Activated naive CD4-positive, alpha-beta T cell treated with anti-CD3 and anti-CD28 coated beads, Interleukin-2, amount 10 ng/mL, durations not matched to agents 7 days and 5 days (primary cell): ENCODE results near the gene KITLG.
"Not testable (repeated sequence)": the region's sequence is repeated elsewhere in the genome, so short reads cannot be mapped to it uniquely, and the experiment has no call there.

ENCODE experiments used
- CTCF ChIA-PET: fragments of 350-600 bp; sonication (Branson Sonifier 250); formaldehyde crosslinking; loops from one replicate; lab custom pipeline; 2021; ENCODE audit warnings: antibody characterized with exemption; lab: Charles Lee
- DNase-seq: peaks from one replicate; pipeline ENCODE4 v3.0.0-alpha.2; 2020
- H3K27ac Mint-ChIP-seq: one replicate; pipeline ENCODE4 v1.8.0; 2021; ENCODE audit warnings: mild to moderate bottlenecking, moderate library complexity, mixed read lengths
- H3K27me3 Mint-ChIP-seq: one replicate; pipeline ENCODE4 v1.8.0; 2021; ENCODE audit warnings: mild to moderate bottlenecking, mixed read lengths
- H3K36me3 Mint-ChIP-seq: one replicate; pipeline ENCODE4 v1.8.0; 2021; ENCODE audit warnings: mixed read lengths
- H3K4me1 Mint-ChIP-seq: one replicate; pipeline ENCODE4 v1.8.0; 2021; ENCODE audit warnings: mixed read lengths
- H3K4me3 Mint-ChIP-seq: one replicate; pipeline ENCODE4 v1.8.0; 2021; ENCODE audit warnings: mild to moderate bottlenecking, moderate library complexity, mixed read lengths
- H3K9me3 Mint-ChIP-seq: one replicate; pipeline ENCODE4 v1.8.0; 2021; ENCODE audit warnings: mixed read lengths

KITLG gene, protein sequence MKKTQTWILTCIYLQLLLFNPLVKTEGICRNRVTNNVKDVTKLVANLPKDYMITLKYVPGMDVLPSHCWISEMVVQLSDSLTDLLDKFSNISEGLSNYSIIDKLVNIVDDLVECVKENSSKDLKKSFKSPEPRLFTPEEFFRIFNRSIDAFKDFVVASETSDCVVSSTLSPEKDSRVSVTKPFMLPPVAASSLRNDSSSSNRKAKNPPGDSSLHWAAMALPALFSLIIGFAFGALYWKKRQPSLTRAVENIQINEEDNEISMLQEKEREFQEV

DNA sequence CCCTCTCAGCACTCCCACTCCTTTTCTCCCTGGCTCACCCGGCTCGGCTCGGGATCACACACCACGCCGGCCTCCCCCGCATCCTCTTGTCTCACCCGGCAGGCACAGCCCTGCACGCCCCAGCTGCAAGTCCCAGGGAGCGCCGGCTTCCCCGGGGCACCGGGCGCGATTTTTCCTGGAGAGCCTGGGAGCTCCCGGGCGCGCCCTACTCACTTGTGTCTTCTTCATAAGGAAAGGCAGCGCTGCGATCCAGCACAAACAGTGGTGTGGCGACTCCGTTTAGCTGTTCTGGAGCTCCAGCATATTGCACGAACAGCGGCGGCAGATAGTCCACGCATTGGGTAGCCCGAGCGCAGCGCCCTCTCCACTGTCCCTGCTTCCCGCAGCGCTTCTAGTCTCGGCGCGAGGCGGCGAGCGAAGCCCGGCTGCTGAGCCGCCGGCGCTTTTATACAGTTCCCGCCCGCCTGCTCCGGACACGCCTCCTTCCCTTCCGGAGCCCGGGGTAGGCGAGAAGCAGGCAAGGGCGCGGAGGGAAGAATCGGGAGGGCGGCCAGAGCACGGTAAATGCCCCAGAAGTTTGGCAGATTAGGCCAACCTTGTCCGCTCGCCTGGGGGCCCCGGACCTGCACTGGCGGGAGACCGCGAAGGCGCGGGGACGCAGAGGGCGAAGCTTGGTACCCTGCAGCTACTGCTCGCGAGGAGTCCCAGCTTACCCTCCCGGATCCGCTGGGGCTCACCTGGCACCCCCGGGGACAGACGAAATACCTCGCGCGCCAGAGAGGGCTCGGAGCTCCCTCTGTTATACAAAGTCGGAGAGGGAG, at the start of gene KITLG:
KITLG (minus strand) TSS at position 421 of the 821 bp plus-strand sequence; CDS start at position 228, 193 bp downstream.
- DNase-seq = peak; percentile 37
- H3K9me3 Mint-ChIP-seq = no peaks in the 10 kb centered on the region
- peaks cover 12% of the 10 kb centered on the region for H3K4me1 Mint-ChIP-seq
- H3K4me3 Mint-ChIP-seq = peak within 1 kb of the TSS; percentile 24
- H3K27ac Mint-ChIP-seq = no peak within 1 kb of the TSS
- H3K27me3 Mint-ChIP-seq = peaks cover 27% of the 10 kb centered on the region
- no peaks in the 10 kb centered on the region for H3K36me3 Mint-ChIP-seq
- CTCF ChIA-PET = no interaction called here

DNA sequence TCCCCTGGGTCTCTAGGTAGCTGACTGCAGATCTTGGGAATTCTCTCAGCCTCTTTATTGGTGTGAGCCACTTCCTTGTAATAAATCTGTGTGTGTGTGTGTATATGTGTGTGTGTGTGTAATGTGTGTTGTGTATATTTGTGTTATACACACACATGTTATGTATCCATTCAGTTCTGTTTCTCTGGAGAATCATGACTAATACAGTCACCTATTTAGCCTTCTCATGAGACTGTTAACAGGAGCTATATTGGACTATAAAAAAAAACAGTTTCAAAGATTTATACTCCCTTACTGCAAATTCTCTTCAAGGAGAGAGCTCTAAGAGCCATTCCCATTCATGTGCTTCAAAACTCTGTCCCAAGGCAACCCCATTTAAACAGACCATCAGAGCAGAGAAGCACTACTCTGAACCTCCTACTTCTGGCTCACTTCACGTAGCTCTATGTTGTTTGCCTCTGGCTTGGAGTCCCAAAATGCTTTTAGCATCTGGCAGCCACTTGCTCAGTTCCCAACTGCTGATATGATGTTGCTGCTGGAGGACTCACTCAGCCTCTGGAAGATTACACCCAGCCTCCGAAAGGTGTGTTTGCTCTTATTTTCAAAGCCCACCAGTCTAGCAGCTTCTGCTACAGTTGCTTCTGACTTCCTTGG, 48.7 kb upstream of the KITLG start:
- Mint-ChIP-seq H3K4me3 (no peak overlapping the region), H3K4me1 (no peaks in the 10 kb centered on the region), H3K36me3 (no peaks in the 10 kb centered on the region), H3K9me3 (no peaks in the 10 kb centered on the region), H3K27ac (no peak overlapping the region), H3K27me3 (no peaks in the 10 kb centered on the region)
- CTCF ChIA-PET = no interaction called here
- DNase-seq = no peak

DNA sequence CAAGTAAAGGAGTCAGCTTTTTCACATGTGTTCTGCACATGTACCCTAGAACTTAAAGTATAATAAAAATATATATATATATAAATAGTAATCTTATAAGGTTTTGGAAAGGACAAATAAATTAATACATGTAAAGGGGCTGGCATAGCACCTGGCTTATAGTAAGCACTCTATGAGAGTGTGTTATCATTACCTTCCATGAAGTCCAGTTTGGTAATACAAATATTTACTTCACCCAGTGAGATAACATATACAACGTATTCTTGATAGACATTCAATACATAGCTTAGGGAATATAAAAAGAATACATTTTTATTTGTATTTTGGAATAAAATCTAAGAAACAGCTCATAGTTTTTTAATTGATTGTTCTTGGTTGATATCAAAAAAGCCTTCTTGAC, 47.8 kb upstream of the KITLG start:
- H3K4me3 Mint-ChIP-seq, H3K4me1 Mint-ChIP-seq, DNase-seq, H3K36me3 Mint-ChIP-seq, H3K27me3 Mint-ChIP-seq, CTCF ChIA-PET, H3K9me3 Mint-ChIP-seq, H3K27ac Mint-ChIP-seq: not testable (repeated sequence)

DNA sequence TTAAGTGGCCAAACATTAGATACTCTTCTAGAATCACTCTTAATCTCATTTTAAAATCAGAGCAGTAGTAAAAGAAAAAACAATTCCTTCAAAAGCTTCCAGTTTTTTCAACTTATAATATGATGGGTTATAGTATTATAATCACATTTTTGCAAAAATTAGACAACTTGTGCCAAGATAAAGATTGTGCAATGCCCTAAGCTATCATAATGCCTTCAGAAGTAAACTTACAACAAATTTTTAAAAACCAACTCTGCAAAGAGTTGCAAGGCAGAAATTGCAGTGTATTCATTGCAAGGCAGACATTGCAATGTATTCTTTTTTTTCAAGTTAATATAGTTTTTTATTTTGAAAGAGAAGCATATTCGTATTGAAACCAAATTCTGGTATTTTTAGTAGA, 47.2 kb upstream of the KITLG start:
- H3K27ac Mint-ChIP-seq = no peak overlapping the region
- H3K27me3 Mint-ChIP-seq = no peaks in the 10 kb centered on the region
- CTCF ChIA-PET = no interaction called here
- no peak overlapping the region for H3K4me3 Mint-ChIP-seq
- no peaks in the 10 kb centered on the region for H3K9me3 Mint-ChIP-seq
- no peaks in the 10 kb centered on the region for H3K4me1 Mint-ChIP-seq
- DNase-seq = no peak
- no peaks in the 10 kb centered on the region for H3K36me3 Mint-ChIP-seq

DNA sequence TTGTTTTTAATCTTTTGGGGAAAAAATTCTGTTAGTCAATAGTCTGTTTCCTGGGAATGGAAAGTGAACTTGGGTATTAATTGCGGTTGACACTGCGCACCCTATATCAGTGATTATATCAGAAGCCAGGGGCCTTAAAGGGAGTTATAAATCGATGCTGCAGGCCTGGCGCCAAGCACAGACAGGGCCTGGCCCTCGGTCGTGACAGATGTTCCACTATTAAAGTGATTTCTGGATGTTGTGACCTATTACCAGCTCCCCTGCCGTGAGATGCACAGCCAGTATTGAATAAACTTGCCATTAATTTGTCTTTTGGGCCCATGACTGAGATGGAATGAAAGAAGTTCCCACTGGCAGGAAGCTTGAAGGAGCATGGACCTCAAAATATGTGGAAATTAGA, 45.1 kb upstream of the KITLG start:
- Mint-ChIP-seq H3K36me3 (no peaks in the 10 kb centered on the region), H3K4me1 (no peaks in the 10 kb centered on the region), H3K27ac (no peak overlapping the region), H3K4me3 (no peak overlapping the region), H3K9me3 (no peaks in the 10 kb centered on the region), H3K27me3 (no peaks in the 10 kb centered on the region)
- DNase-seq = no peak
- CTCF ChIA-PET = no interaction called here

DNA sequence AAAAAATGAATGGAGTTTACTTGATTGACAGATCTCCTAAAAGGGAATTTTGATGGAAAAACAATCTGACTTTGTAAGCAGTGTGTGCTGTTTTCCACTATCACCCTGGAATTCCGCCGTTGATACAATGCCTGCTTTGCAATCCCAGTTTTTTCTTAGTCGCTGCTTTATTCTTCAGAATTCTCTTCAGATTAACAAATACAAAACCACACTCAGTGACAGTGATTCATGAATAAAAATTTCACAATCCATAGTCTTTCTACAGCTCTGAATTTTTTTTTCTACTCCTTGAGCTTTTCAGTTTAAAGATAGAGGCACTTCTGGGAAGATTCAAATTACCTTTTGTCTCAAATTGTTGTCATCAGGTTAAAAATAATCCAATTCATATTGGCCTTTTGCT, 44.6 kb upstream of the KITLG start:
- CTCF ChIA-PET = no interaction called here
- no peaks in the 10 kb centered on the region for H3K27me3 Mint-ChIP-seq
- no peak for DNase-seq
- no peaks in the 10 kb centered on the region for H3K9me3 Mint-ChIP-seq
- H3K4me1 Mint-ChIP-seq = no peaks in the 10 kb centered on the region
- no peak overlapping the region for H3K27ac Mint-ChIP-seq
- H3K36me3 Mint-ChIP-seq = no peaks in the 10 kb centered on the region
- H3K4me3 Mint-ChIP-seq = no peak overlapping the region

DNA sequence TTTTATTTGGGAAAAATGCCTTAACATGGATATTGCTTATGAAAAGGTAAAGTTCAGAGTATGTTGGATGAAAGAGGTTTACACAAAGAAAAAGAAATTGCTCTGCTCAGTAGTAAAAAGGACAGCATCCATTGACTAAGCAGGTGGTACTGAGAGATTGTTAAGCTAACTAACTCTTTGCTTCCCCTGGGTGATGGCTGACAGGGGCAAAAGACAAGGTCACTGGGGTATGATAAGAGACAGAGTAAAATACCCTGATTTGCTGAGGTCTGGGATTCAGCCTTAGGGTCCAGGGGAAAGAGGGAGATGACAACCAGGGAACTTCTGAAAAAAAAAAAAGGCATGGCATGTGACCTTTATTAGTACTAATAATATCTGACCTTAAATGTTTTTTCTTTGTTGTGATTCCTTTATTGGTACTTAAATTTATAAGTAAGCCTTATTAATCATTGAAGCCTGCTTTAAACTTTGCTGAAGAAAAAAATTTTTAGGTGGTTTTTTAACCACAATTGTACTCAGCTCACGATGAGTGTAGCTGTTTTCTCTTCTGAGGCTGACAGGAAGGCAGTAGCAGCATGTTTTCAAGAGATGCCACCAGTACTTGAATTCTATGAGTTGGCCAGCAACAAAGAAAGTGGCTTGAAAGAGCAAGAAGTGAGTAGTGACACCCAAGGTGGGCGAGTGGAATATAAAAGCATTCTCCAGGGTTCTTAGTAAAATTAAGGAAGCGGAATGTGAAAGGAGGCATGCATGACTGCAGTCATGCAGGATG, 43.7 kb upstream of the KITLG start:
- H3K9me3 Mint-ChIP-seq = no peaks in the 10 kb centered on the region
- no peak overlapping the region for H3K27ac Mint-ChIP-seq
- DNase-seq = no peak
- H3K4me3 Mint-ChIP-seq = no peak overlapping the region
- H3K27me3 Mint-ChIP-seq = no peaks in the 10 kb centered on the region
- CTCF ChIA-PET = no interaction called here
- H3K36me3 Mint-ChIP-seq = no peaks in the 10 kb centered on the region
- no peaks in the 10 kb centered on the region for H3K4me1 Mint-ChIP-seq

DNA sequence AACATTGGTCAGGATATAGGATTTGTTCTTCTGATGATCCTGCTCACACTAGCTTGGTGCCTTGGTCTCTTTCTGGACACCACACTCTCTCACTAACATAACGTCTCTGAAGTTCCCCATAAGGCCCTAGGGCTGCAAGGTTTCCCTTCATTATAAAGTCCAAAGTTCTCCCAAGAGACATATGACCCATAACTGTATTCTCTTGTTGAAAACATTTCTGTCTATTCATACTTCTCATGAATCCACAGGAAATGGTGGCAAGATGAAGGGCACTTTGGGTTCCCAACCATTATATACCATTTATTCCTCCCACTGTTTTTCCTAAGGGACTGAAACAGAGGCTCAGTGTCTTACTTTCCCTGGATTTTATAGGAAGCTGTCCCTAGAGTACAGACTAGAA, 37.1 kb upstream of the KITLG start:
- H3K4me3 Mint-ChIP-seq = no peak overlapping the region
- CTCF ChIA-PET = no interaction called here

DNA sequence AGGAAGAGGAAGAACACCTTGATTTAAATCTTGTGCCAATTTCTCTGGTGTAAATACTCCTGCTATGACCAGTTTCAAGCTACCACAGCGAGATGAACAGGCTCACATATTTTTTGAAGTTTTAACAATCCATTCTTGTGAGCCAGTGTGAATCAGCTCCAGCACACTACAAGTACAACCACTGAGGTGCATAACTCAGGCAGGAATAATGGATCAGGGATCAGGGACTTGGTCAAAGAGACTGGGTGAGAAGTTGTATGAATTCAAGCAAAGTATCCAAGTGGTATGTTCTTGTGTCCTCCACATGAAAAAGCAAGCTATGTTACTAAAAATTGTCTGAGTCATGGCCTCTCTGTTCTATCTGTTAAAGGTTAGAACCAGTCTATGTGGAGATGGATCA, 35.2 kb upstream of the KITLG start:
- DNase-seq = no peak
- Mint-ChIP-seq H3K27me3 (no peaks in the 10 kb centered on the region), H3K27ac (no peak overlapping the region), H3K4me1 (no peaks in the 10 kb centered on the region), H3K36me3 (no peaks in the 10 kb centered on the region), H3K4me3 (no peak overlapping the region), H3K9me3 (peaks cover 1% of the 10 kb centered on the region)
- CTCF ChIA-PET = no interaction called here

More for the DNA sequence above, 37.1 kb upstream of the KITLG start:
- Mint-ChIP-seq H3K9me3 (no peaks in the 10 kb centered on the region), H3K36me3 (no peaks in the 10 kb centered on the region), H3K4me1 (no peaks in the 10 kb centered on the region), H3K27me3 (no peaks in the 10 kb centered on the region), H3K27ac (no peak overlapping the region)
- no peak for DNase-seq

DNA sequence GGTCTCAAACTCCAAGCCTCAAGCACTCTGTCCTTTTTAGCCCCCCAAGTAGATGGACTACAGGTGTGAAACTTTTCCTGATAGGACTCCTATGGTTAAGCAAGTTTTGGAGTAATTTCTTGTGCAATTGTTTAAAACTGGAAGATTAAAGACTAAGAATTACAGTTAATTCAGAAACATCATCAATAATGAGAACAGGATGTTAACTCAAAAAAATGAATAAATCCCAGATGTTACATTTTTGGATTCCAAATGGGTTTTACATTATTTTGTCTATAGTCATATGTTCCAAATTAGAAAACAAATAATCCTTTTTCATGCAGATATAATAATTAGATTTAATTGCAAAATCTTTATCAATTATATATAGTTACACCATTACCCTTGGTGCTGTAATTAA, 24.4 kb upstream of the KITLG start:
- Mint-ChIP-seq H3K36me3 (no peaks in the 10 kb centered on the region), H3K27me3 (no peaks in the 10 kb centered on the region), H3K9me3 (peaks cover 13% of the 10 kb centered on the region), H3K4me3 (no peak overlapping the region), H3K27ac (no peak overlapping the region), H3K4me1 (no peaks in the 10 kb centered on the region)
- CTCF ChIA-PET = no interaction called here
- DNase-seq = no peak

DNA sequence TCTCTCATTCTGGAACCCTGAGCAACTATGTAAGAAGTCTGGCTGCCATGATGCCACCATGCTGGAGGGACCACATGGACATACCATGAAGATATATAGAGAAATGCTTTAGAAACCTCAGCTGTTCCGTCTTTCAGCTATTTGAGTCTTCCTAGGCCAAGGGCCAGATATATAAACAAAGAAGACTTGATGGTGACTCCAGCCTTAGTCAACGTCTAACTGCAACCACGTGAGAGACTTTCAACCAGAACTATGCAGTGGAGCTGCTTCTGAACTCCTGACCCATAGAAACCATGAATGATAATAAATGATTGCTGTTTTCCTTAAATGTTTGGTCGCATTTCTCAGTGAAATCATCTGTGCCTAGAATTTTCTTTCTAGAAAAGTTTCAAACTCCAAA, 20.0 kb upstream of the KITLG start:
- Mint-ChIP-seq H3K27ac (no peak overlapping the region), H3K4me1 (no peaks in the 10 kb centered on the region), H3K36me3 (no peaks in the 10 kb centered on the region), H3K27me3 (no peaks in the 10 kb centered on the region), H3K4me3 (no peak overlapping the region), H3K9me3 (no peaks in the 10 kb centered on the region)
- CTCF ChIA-PET = no interaction called here
- DNase-seq = no peak

DNA sequence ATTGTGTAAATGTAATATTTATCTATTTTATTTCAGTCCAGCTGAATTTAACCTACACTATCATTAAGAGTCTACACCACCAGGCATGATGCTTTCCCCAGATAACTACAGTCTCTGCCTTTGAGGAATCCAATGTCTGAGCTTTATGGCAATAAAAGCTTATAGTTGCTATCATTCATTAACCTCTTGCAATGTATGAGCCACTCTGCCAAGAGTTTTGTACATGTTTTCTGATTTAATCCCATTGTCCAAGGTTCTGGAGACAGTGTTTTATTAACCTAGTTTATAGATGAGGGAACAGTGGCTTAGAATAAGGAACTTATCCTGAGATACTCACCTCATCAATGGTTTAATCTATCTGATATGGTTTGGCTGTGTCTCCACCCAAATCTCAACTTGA, 17.1 kb upstream of the KITLG start:
- Mint-ChIP-seq H3K4me3 (no peak overlapping the region), H3K4me1 (no peaks in the 10 kb centered on the region), H3K27ac (no peak overlapping the region), H3K27me3 (no peaks in the 10 kb centered on the region), H3K36me3 (no peaks in the 10 kb centered on the region), H3K9me3 (no peaks in the 10 kb centered on the region)
- no peak for DNase-seq
- CTCF ChIA-PET = no interaction called here

DNA sequence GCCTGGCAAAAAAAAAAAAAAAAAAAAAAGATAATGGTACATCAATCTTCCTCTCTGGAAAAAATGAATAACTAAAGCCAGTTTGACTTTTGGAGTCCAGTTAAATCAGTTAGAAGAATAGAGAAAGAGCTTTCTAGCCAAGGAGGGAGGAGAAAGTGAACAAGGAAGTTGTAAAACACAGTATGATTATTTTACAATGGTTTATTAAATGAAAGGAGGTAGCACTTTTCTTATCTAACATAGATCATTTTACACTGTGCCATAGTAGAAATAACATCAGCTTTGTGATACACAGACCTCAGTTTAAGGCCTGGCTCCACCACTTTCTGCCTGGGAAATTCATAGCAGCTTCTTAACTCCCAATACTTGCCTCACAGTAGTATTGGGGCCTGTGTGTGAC, 15.4 kb upstream of the KITLG start:
- no peaks in the 10 kb centered on the region for H3K27me3 Mint-ChIP-seq
- no peak for DNase-seq
- H3K4me3 Mint-ChIP-seq = no peak overlapping the region
- H3K36me3 Mint-ChIP-seq = no peaks in the 10 kb centered on the region
- CTCF ChIA-PET = no interaction called here
- no peak overlapping the region for H3K27ac Mint-ChIP-seq
- H3K4me1 Mint-ChIP-seq = no peaks in the 10 kb centered on the region
- no peaks in the 10 kb centered on the region for H3K9me3 Mint-ChIP-seq

DNA sequence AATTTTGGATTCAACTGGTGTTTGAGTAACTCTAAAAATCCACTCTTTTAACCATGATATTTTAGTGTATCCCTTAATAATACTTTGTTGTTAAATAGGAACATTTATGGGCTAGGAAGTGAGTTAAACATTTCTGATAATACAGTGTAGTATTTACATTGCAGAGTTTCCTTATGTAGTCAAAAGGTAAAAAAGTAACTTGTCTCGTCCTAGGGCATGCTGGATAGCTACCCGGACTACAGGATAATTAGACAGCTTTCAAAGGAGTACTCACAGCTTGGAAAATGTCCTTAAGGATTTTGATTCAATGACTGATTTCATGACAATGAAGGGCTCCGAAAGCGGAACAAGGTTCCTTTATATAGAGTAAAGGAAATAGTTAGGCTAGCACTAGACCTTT, 14.5 kb upstream of the KITLG start:
- H3K4me3 Mint-ChIP-seq = no peak overlapping the region
- CTCF ChIA-PET = no interaction called here
- no peaks in the 10 kb centered on the region for H3K36me3 Mint-ChIP-seq
- no peak overlapping the region for H3K27ac Mint-ChIP-seq
- H3K27me3 Mint-ChIP-seq = no peaks in the 10 kb centered on the region
- H3K9me3 Mint-ChIP-seq = no peaks in the 10 kb centered on the region
- no peaks in the 10 kb centered on the region for H3K4me1 Mint-ChIP-seq
- no peak for DNase-seq
